Small intestine (tissue), 16 donors: ENCODE data around the gene KCNG2. TPM values are rescaled to one million over a fixed set of nuclear protein-coding genes. Genes with fewer than 3 reads are reported as not detected.
"Not testable (repeated sequence)": the region's sequence is repeated elsewhere in the genome, so short reads cannot be mapped to it uniquely, and the experiment has no call there.

Experiments used
- DNase-seq, 2 donors: peaks; one replicate each; pipeline versions ENCODE4 v3.0.0 to v3.0.0-alpha.2; 2013
- FAIRE-seq: peaks from 2 replicates; lab custom pipeline; 2012; peaks lifted over from hg19 to GRCh38; lab: Jason Lieb, UNC
- H3K27ac ChIP-seq, 3 donors: one replicate each; pipeline ENCODE4 v1.5.1; 2013; ENCODE audit warnings: low read length in 2 of 3, mild to moderate bottlenecking in 2 of 3, control low read depth in 1 of 3, inconsistent platforms in 1 of 3, low read depth in 1 of 3, moderate library complexity in 1 of 3
- H3K27me3 ChIP-seq, 3 donors: one replicate each; pipeline ENCODE4 v1.6.1; 2013; ENCODE audit warnings: low read length in 3 of 3, inconsistent platforms in 1 of 3; ENCODE audit not compliant: control insufficient read depth in 3 of 3, insufficient read depth in 3 of 3
- H3K36me3 ChIP-seq, 3 donors: one replicate each; pipeline ENCODE4 v1.6.1; 2013; ENCODE audit warnings: low read length in 3 of 3, inconsistent platforms in 1 of 3, low read depth in 1 of 3, mild to moderate bottlenecking in 1 of 3, moderate library complexity in 1 of 3; ENCODE audit not compliant: control insufficient read depth in 3 of 3, insufficient read depth in 2 of 3
- H3K4me1 ChIP-seq, 3 donors: one replicate each; pipeline ENCODE4 v1.6.1; 2013; ENCODE audit warnings: low read length in 2 of 3, inconsistent platforms in 1 of 3, low read depth in 1 of 3, mild to moderate bottlenecking in 1 of 3, moderate library complexity in 1 of 3; ENCODE audit not compliant: control insufficient read depth in 3 of 3, insufficient read depth in 2 of 3
- H3K4me3 ChIP-seq, 3 donors: one replicate each; pipeline ENCODE4 v1.5.1; 2013; ENCODE audit warnings: low read length in 3 of 3, control low read depth in 1 of 3, inconsistent platforms in 1 of 3, low read depth in 1 of 3, mild to moderate bottlenecking in 1 of 3, moderate library complexity in 1 of 3
- H3K9me3 ChIP-seq, 2 donors: one replicate each; pipeline ENCODE4 v1.6.1; 2013; ENCODE audit warnings: low read depth in 1 of 2, low read length in 1 of 2; ENCODE audit not compliant: control insufficient read depth in 2 of 2, insufficient read depth in 1 of 2
- WGBS, 3 donors: extraction: QIAGEN DNeasy Blood & Tissue Kit; methylation state at CpG; one replicate each; pipeline ENCODE4 v1.1.7; 2013; 5-methylcytosine and 5-hydroxymethylcytosine counted together
- long read RNA-seq, 10 donors: transcript quantifications; one replicate each; lab custom pipeline, GENCODE V29; 2026
- polyA plus RNA-seq, 4 donors: library from polyadenylated mRNA; stranded (reverse) in 3 of 4; unstranded in 1 of 4; fragments of 200-250 nt in 3 of 4; fragments of 120-200 nt in 1 of 4; gene quantifications; one replicate each; pipeline versions ENCODE4 v1.2.1 to v1.2.3, GENCODE V29; 2013
- donor health status: healthy with polysubstance abuse.
- donor health status: control.
- donor health status: control.
- donor health status: Bipolar disorder and iron deficiency.
- donor health status: healthy.

The KCNG2 gene, protein sequence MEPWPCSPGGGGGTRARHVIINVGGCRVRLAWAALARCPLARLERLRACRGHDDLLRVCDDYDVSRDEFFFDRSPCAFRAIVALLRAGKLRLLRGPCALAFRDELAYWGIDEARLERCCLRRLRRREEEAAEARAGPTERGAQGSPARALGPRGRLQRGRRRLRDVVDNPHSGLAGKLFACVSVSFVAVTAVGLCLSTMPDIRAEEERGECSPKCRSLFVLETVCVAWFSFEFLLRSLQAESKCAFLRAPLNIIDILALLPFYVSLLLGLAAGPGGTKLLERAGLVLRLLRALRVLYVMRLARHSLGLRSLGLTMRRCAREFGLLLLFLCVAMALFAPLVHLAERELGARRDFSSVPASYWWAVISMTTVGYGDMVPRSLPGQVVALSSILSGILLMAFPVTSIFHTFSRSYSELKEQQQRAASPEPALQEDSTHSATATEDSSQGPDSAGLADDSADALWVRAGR
- under 1 TPM in 2 of 4 donors, not detected in 2; 0.10 to 0.30 TPM for polyA plus RNA-seq
- long read RNA-seq, donor 1, result 0 reads
- long read RNA-seq, donor 2, result 0 reads
- long read RNA-seq, donor 3, result 0 reads
- long read RNA-seq, donor 4, result 0 reads
- long read RNA-seq, donor 5, result 0 reads
- long read RNA-seq, donor 6, result 0 reads
- long read RNA-seq, donor 7, result 0 reads
- long read RNA-seq, donor 8, result 0 reads
- long read RNA-seq, donor 9, result 0 reads
- long read RNA-seq, donor 10, result 0 reads

DNA sequence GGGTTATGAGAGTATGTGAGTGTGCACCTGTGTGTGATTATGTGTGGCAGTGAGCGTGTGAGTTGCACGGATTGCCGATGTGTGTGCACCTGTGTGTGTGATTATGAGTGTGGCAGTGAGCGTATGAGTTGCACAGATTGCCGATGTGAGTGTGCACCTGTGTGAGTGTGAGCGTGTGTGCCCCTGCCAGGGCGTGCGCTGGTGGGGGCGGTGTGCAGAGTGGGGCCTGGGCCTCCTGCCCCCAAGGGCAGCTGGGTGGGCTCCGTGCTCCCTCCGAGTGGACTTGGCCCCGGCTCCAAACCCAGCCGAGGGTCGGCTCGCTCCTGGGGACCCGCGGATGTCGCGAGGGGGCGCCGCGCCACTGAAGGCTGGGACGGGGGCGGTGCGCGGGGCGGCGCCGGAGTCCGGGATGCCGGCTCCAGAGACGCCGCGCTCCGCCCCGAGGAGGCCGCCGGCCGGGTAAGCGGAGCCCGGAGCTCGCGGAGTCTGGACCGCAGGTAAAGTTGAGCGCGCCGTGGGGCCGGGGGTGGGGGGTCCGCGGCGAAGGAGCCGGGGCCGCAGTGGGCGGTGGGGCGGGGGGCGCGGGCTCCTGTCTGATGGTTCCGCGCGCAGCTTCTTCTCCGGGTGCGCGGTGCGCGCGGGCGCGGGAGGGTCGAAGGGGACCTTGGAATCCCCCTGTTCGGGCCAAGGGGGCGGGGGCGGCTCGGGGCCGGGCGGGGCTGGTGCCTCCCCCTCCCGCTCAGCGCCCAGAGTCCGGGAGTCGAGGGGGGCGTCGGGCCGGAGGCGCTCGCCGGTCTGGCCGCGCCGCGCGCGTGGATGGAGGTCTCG, at the start of gene KCNG2:
KCNG2 (plus strand) TSS at position 421 of the 828 bp plus-strand sequence. CDS start 65,730 bp downstream, outside the sequence.
- DNase-seq (peak; percentile 34 to 56), FAIRE-seq (no peak)
- 2 to 7% (median 3%) methylated on average over 22 to 92 of the region's 92 CpGs for WGBS, 3 donors
- Histone ChIP-seq H3K36me3 (no peaks in the 10 kb centered on the region), H3K27ac (no peak within 1 kb of the TSS), H3K4me1 (peaks cover 0 to 3% (median 0%) of the 10 kb centered on the region in 3 donors), H3K27me3 (peaks cover 0 to 31% (median 21%) of the 10 kb centered on the region in 3 donors), H3K9me3 (no peaks in the 10 kb centered on the region), H3K4me3 (peak within 1 kb of the TSS in 2 of 3 donors; percentile 45 to 61)

DNA sequence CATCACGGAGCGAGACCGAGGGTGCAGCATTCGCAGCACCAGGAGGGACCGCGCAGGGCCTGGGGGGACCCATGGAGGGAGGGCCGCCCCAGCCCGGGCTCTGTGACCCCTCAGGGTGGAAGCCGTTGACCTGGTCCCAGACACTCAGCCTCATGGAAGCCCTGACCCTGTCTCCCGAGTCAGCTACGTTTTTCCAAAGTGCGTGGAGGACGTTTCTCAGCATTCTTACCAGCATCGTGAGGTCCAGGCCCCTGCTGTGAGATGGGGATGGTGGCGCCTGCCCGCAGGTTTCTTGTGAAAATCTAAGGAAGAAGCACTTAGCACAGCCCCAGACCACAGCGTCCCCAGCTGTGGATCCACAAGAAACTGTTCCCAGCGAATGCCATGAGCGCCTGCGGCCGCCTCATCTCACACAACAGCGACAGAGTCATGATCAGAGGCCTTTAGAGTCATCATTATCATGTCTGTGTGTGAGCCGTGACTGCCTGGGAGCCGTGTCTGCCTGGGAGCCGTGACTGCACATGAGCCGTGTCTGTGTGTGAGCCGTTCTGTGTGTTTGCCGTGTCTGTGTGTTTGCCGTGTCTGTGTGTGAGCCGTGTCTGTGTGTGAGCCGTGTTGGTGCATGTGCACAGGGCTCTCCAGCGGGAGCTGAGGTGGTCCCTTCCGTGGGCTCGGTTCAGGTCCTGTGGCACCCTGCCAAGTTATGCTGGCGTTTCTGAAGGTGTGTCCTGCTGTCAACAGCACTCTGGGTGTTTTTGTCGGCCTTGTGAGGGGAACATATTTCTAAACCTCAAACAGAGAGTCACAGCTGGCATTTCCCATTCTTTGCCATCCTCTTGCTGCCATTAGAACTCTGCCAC, 49.2 kb upstream of the KCNG2 start:
- H3K27ac ChIP-seq, result no peak overlapping the region
- peaks cover 0 to 3% of the 10 kb centered on the region in 2 donors for H3K9me3 ChIP-seq
- no peaks in the 10 kb centered on the region for H3K4me1 ChIP-seq
- no peak overlapping the region for H3K4me3 ChIP-seq
- peaks cover 0 to 41% (median 5%) of the 10 kb centered on the region in 3 donors for H3K36me3 ChIP-seq
- DNase-seq (no peak), FAIRE-seq (no peak)
- H3K27me3 ChIP-seq, result no peaks in the 10 kb centered on the region
- 90 to 94% (median 94%) methylated on average over 34 to 36 of the region's 36 CpGs for WGBS, 3 donors

GRCh38 chr18:79749251-79750191, 48.2 kb upstream of the KCNG2 start:
- no peak for FAIRE-seq
- no peak overlapping the region for H3K27ac ChIP-seq
- H3K27me3 ChIP-seq, result no peaks in the 10 kb centered on the region
- no peaks in the 10 kb centered on the region for H3K4me1 ChIP-seq
- WGBS, 3 donors, result 83 to 93% (median 89%) methylated on average over 49 of the region's 49 CpGs
- peaks cover 0 to under 1% of the 10 kb centered on the region in 2 donors for H3K9me3 ChIP-seq
- peaks cover 5 to 50% (median 7%) of the 10 kb centered on the region in 3 donors for H3K36me3 ChIP-seq
- no peak for DNase-seq
- H3K4me3 ChIP-seq, result no peak overlapping the region

DNA sequence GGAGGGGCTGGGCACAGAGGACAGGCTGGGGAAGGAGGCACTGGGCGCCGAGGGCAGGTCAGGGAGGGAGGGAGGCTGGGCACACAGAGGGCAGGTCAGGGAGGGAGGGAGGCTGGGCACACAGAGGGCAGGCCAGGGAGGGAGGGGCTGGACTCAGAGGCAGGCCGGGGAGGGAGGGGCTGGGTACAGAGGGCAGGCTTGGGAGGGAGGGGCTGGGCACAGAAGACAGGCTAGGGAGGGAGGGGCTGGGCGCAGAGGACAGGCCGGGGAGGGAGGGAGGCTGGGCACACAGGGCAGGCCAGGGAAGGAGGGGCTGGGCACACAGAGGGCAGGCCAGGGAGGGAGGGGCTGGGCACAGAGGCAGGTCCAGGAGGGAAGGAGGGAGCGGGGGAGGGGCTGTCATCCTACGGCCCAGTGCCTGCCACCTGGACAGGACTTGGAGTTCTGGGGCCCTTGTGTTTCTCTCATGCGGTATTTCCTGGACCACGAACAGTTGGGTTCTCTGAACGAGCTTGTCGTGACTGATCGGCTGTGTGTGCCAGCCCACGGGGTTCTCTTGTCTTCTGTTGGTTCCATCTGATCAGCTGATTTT, 46.7 kb upstream of the KCNG2 start:
- H3K9me3 ChIP-seq, result no peaks in the 10 kb centered on the region
- FAIRE-seq (no peak), DNase-seq (peak in 1 of 2 donors; percentile 97)
- no peaks in the 10 kb centered on the region for H3K27me3 ChIP-seq
- H3K36me3 ChIP-seq, result peaks cover 9 to 60% (median 15%) of the 10 kb centered on the region in 3 donors
- 26 to 76% (median 56%) methylated on average over 10 to 13 of the region's 13 CpGs for WGBS, 3 donors
- no peak overlapping the region for H3K4me3 ChIP-seq
- peak overlapping the region in 1 of 3 donors; percentile 70 for H3K27ac ChIP-seq
- no peaks in the 10 kb centered on the region for H3K4me1 ChIP-seq

DNA sequence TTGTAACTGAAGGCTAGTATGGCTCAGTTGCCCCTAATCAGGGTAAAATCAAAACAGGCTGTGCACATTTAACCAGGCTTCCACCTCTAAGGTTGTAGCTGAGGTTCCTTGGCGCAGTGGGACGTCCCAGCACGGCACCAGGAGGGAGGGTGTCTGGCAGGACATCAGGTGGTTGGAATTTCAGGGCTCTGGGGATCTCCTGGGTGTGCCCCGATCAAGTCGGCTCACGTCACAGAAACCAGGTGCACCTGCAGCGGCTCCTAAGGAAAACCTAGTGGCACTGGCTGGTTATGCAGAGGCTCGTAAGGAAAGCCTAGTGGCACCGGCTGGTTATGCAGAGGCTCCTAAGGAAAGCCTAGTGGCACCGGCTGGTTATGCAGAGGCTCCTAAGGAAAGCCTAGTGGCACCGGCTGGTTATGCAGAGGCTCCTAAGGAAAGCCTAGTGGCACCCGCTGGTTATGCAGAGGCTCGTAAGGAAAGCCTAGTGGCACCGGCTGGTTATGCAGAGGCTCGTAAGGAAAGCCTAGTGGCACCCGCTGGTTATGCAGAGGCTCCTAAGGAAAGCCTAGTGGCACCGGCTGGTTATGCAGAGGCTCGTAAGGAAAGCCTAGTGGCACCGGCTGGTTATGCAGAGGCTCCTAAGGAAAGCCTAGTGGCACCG, 45.7 kb upstream of the KCNG2 start:
- FAIRE-seq, result not testable (repeated sequence)
- 46 to 94% (median 75%) methylated on average over 15 to 18 of the region's 20 CpGs for WGBS, 3 donors

DNA sequence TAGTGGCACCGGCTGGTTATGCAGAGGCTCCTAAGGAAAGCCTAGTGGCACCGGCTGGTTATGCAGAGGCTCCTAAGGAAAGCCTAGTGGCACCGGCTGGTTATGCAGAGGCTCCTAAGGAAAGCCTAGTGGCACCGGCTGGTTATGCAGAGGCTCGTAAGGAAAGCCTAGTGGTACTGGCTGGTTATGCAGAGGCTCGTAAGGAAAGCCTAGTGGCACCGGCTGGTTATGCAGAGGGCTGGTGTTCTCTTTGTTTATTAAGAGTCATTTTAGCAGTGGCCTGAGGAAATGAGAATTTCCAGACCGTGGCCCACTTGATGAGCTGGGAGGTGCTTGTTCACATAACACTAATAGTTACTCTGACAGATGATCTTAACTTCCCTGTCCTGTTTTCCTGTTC, 44.8 kb upstream of the KCNG2 start:
- not testable (repeated sequence) for H3K4me1 ChIP-seq

More for the DNA sequence above, 45.7 kb upstream of the KCNG2 start:
- not testable (repeated sequence) for H3K9me3 ChIP-seq, H3K4me1 ChIP-seq, H3K27me3 ChIP-seq, H3K4me3 ChIP-seq
- Histone ChIP-seq H3K36me3 (peaks cover 9 to 56% (median 17%) of the 10 kb centered on the region in 3 donors), H3K27ac (peak overlapping the region in 1 of 3 donors; percentile 70)
- DNase-seq, result peak in 1 of 2 donors; percentile 91

More for the DNA sequence above, 44.8 kb upstream of the KCNG2 start:
- 49 to 82% (median 76%) methylated on average over 5 to 6 of the region's 8 CpGs for WGBS, 3 donors
- H3K9me3 ChIP-seq, FAIRE-seq, H3K27ac ChIP-seq, H3K4me3 ChIP-seq, H3K27me3 ChIP-seq, DNase-seq: not testable (repeated sequence)
- H3K36me3 ChIP-seq, result peaks cover 9 to 49% (median 13%) of the 10 kb centered on the region in 3 donors
